COLO668 (cell line): Measurements from ENCODE around the gene RBM10.

Experiments used
- DNase-seq: peaks from one replicate; lab custom pipeline; 2025; ENCODE audit not compliant: unreplicated experiment; lab: John Stamatoyannopoulos, UW

Gene RBM10

GRCh38 chrX:47194194-47194787 is 49.3 kb downstream of the RBM10 start:
- DNase-seq = no peak

- DNase-seq = no peak
These were observed 51.1 kb downstream of the RBM10 start for GRCh38 chrX:47196098-47196497.

GRCh38 chrX:47197526-47197925 is 52.5 kb downstream of the RBM10 start:
- DNase-seq = no peak

- no peak for DNase-seq
These were observed 53.1 kb downstream of the RBM10 start for GRCh38 chrX:47198026-47198686.

- DNase-seq = no peak
These were observed 53.7 kb downstream of the RBM10 start for GRCh38 chrX:47198687-47199080.

GRCh38 chrX:47199286-47199685 is 54.3 kb downstream of the RBM10 start:
- no peak for DNase-seq

GRCh38 chrX:47200385-47201150 is 55.5 kb downstream of the RBM10 start:
- no peak for DNase-seq

GRCh38 chrX:47201345-47201944 is 56.4 kb downstream of the RBM10 start:
- DNase-seq = no peak

GRCh38 chrX:47202316-47202715 is 57.3 kb downstream of the RBM10 start:
- DNase-seq = no peak

GRCh38 chrX:47202877-47203276 is 57.9 kb downstream of the RBM10 start:
- DNase-seq = no peak

- no peak for DNase-seq
These were observed 59.9 kb downstream of the RBM10 start for GRCh38 chrX:47204970-47205369.

GRCh38 chrX:47206316-47206715 is 61.3 kb downstream of the RBM10 start:
- no peak for DNase-seq

GRCh38 chrX:47208108-47208507 is 63.1 kb downstream of the RBM10 start:
- no peak for DNase-seq

- DNase-seq = no peak
These were observed 64.7 kb downstream of the RBM10 start for GRCh38 chrX:47209508-47210238.

- no peak for DNase-seq
These were observed 65.8 kb downstream of the RBM10 start for GRCh38 chrX:47210661-47211425.

GRCh38 chrX:47212381-47213293 is 67.6 kb downstream of the RBM10 start:
- no peak for DNase-seq

- DNase-seq = no peak
These were observed 69.5 kb downstream of the RBM10 start for GRCh38 chrX:47214435-47215077.

GRCh38 chrX:47215291-47215900 is 70.4 kb downstream of the RBM10 start:
- DNase-seq = no peak
